HL-60/S4 treated with retinoic acid at 250 ng/mL for 4 days and 3 days (cell line): ENCODE data around the gene TYW1B.
"Not testable (repeated sequence)": the region's sequence is repeated elsewhere in the genome, so short reads cannot be mapped to it uniquely, and the experiment has no call there.

Experiments
- in situ Hi-C: fragments of 300-500 bp; cut with MboI; formaldehyde crosslinking; loops from 2 replicates; pipeline ENCODE4 v1.7.0; 2022; ENCODE audit warnings: low sequenced_read_pairs

The TYW1B gene

DNA sequence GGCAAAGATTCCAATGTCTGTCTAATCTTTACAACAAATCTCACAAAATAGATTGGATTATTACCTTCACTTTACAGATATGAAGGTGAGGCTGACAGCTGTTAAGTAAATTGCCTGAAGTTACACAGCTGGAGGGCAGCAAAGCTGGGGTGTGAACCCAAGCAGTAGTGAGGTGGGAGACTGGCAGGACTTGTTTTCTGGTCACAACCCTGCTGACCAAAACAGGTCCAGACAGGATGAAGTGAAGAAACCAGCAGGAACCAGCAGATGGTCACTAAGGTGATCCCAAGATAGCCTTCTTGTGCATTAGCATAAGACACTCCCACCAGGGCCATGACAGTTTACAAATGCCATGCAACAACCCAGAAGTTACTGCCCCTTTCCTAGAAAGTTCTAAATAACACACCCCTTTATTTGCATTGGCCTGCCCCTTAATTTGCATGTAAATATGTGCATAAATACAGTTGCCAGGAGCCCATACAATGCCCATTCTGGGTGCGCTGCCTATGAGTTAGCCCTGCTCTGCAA lies 195.2 kb downstream of the TYW1B start:
- in situ Hi-C loops = not testable (repeated sequence)

DNA sequence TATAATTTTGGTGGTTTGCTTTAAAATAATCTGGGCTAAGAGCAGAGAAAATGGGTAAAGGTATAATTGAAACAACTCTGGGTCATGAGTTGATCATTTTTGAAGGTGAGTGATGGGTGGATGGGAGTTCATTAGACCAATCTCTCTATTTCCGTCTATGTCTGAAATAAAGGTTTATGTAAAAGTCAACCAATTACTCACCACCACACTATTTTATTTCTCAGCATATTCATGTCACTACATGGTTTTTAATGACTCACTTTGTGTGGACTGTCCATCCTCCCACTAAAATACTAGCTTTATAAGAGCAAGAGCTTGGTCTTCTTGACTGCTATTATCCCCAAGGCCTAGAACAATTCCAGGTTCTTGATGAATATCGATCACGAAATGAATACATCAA lies 199.6 kb downstream of the TYW1B start:
- in situ Hi-C loops = not testable (repeated sequence)

DNA sequence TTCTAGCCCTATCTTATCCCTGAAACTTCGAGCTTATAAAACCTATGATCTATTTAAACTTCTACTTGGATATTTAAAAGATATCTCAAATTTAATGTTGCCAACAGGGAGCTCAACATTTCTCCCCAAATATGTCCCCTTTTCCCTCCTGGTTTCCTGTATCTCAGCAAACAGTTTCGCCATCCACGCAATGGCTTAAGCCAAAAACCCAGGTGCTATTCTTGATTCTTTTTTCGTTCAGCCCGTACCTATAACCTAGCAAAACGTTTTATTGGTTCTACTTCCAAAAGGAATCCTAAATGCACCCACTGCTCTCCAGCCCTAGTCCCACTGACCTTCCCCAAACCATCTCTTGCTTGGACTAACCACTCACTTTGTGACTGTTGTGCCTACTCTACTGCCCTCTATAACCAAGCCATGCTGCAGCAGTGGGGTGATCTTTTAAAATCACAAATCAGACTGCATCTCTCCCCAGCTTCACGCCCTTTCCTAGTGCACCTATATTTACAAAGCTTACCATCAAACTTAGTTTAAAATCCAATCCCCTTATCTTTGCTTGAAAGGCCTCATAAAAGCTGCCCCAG lies 201.5 kb downstream of the TYW1B start:
- in situ Hi-C loops = not testable (repeated sequence)

DNA sequence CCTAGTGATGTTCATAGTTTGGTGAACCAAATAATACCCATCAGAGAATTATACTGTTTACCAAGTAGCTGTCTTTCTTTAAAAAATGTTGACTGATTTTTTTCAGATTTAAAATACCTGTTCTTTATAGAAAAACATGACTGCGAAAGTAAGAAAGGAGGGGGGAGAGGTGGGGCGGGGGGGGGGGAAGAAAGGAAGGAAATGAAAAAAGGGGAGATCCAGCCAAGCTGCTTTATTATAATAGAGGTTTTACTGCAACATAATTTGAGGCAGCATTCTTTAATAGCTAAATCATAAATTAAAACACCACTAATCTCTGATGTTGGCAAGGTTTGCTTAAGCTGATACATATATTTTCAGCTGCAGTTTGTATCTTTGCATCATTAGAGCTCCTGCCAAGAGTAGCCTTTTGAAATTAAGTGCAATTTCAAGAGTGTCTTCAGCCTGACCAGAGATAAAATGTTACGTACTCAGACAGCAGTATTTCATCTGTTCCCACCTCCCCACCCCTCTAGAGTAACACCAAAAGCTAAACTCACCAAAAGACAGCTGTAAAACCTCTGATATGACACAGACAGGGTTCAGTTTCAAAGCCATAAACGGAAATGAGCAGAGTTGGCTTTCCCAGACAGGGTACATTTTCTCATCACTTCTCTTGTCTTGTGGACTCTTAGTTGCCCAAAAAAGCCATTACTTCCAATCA lies 202.1 kb downstream of the TYW1B start:
- in situ Hi-C loops = not testable (repeated sequence)

DNA sequence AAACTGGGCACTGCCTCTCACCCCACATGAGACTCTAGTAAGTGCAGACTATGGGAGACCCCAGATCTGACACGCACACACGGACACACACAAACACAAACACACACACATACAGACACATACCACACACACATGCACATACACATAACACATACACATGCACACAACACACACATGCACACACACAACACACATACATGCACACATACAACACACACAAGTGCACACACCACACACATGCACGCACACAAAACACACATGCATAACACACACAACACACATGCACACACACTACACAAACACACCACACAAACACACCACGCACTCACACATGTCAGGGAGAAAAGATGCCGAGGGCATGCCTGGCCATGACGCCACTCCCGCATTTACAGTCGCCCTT lies 205.5 kb downstream of the TYW1B start:
- in situ Hi-C loops = no loop called here

DNA sequence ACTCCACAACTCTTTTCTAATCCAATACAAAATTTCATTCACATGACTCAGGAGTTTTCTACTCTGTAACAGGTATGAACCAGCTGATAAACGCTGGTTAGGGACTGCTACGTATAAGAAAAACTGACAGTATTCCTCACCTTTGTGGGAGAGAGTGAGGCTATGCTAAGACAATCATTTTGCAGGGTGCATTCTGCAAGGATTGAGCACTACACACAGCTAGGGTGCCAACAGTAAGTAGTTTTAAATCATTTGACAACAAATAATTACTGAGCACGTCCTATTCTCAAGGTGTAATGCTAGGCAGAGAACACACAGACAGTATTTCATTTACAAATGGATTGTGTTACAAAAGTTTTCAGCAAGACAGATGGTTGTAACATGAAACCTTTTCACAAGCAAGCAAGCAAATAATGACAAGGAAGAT lies 206.2 kb downstream of the TYW1B start:
- in situ Hi-C loops = not testable (repeated sequence)

DNA sequence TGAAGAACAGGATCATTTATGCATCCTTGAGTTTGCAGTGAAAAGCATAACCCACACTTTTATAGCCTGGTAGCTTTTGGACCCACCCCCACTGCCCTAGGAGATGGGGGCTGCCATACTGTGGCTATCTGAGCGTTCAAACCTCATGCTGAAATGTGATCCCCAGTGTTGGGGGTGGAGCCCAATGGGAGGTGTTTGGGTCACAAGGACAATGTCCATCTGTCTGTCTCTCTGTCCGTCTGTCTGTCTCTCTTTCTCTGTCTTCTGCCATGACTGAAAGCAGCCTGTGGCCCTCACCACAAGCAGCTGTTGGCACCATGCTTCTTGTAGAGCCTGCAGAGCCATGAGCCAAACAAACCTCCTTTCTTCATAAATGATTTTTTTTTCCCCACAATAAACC lies 207.1 kb downstream of the TYW1B start:
- in situ Hi-C loops = not testable (repeated sequence)

DNA sequence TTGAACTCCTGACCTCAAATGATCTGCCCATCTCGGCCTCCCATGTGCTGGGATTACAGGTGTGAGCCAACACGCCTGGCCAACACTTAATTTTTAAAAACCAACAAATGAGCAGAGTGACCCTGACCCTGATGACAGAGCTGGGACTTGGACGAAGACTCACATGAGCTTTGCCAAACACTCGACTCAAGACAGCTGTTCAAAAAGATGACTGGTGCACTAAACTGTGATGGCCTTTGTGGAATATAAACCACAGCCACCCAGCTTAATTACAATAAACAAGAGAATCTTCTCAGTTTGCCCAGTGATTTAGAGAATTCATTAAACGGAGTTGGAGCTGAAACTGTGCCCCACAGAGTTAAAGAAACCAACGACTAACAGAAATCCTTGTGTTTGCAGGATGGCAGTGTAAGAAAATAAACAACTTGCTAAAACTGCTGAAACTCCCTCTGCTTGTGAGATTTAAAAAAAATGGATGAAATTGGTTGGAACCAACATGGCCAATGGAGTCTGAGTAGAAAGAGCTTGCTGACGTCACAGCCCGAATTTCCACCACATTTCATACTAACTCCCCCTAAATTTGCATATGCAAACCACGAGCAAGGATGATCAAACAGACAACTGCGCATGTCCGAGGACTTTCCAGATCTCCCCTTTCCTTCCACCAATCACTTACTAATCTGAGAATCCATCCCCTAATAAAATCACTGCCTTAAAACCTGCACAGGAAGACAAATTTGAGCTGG lies 209.4 kb downstream of the TYW1B start:
- in situ Hi-C loops = not testable (repeated sequence)

DNA sequence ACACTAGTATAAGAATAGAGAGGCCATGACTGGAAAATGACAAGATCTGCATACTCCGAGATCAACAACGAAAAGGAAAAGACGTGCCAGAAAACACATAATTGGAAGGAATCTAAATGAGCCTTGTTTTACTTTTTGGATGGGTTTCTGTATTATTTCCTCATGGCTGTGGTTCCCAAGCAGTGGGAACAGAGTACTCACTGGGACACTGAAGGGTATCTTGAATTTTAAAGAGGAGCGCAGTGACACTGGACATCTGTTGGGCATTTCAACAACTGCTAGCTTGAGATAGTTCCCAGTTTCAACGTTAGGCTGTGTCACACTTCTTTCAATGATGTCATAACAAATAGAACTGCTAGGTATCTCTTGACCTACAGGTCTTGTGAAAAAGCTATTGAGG lies 218.2 kb downstream of the TYW1B start:
- in situ Hi-C loops = not testable (repeated sequence)

DNA sequence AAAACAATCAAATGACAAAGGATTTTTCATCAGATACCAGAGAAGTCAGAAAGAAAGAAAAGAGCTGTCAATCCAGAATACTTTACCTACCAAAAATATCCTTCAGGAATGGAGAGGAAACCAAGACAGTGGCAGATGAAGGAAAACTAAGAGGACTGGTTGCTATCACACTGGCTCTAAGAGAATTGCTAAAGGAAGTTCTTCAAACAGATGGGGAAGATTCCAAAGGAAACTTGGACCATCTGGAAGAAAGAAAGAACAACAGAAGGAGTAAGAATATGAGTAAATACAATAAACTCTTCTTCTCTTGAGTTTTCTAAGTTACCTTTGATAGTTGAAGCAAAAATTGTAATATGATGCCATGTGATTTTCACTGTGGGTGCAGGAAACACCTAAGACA lies 220.0 kb downstream of the TYW1B start:
- in situ Hi-C loops = not testable (repeated sequence)

DNA sequence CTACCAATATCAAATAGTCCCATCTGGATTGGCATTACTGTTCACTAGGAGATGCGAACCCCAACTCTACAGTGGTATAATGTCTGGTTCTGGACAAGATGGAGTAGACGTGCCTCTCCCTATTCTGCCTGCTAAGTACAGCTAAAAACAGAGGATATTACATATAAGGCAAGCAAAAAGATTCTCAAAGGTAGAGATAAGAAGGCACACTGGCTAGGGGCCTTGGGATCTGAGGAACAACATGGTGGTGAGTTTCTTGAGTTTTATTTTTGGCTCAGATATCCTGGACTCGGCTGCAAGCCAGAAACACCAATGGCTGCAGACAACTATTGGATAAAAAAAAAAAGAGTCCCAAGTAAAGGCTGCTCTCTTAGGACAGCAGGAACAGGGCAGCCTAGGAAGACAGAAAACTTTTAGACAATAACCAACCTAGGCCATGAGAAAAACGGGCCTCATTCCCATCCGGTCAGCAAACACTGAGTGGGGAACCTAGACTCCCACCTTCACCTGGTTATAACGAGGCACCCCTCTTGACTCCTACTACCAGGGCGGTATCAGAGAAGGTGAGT lies 222.1 kb downstream of the TYW1B start:
- in situ Hi-C loops = not testable (repeated sequence)

DNA sequence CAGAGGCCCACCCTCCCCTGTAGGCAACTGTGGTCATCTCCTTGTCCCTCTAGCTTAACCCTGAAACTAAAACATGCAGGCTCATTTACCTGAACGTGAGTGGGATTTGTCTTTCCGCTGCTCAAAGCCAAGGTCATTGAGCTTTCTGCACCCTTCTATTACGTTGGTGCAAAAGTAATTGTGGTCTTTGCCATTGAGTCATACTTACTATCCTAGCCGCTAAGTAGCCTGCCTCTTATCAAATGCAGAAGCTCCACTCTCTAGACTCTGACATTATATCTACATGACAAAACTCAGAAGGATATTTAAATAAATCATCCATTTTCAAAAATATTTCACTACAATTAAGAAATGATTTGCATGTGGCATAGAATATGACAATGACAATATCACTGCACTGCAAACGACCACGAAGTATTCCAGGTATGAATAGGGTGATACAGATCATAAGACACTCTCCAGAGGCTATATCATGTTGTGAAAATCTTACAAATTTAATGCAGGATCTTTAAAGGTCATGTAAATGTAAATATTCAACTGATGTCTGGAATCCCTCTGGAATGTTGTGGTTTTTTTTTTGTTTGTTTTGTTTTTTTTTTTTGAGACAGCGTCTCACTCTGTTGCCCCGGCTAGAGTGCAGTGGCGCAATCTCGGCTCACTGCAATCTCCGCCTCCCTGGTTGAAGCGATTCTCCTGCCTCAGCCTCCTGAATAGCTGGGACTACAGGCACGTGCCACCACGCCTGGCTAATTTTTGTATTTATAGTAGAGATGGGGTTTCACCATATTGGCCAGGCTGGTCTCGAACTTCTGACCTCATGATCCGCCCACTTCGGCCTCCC lies 223.0 kb downstream of the TYW1B start:
- in situ Hi-C loops = not testable (repeated sequence)

DNA sequence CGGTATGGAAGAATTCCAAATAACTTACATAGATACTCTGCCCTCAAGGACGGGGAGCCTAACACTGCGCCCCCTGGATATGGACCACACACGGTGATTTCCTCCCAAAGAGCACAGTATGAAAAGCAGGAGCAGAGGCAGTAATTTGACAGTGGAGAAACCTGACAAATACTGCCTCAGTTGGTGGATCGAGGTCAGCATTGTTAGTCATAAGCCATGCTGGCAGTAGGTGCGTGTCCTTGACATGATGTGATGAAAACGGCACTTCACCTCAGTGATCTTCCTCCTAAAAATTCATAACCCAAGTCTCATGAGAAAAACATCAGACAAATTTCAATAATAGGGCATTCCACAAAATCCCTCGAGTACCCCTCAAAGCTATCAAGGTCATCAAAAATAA lies 224.5 kb downstream of the TYW1B start:
- in situ Hi-C loops = not testable (repeated sequence)

DNA sequence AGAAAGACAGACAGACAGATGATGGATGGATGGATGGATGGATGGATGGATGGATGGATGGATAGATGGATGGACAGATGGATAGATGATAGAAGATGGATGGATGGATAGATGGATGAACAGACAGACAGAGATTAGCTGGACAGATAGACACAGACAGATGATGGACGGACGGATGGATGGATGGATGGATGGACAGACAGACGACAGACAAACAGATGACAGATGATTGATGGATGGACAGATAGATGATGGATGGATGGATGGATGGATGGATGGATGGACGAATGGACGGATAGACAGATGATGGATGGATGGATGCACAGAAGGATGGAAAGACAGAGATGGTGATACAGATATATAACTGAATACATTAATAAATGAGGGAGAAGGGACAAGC lies 224.9 kb downstream of the TYW1B start:
- in situ Hi-C loops = no loop called here

DNA sequence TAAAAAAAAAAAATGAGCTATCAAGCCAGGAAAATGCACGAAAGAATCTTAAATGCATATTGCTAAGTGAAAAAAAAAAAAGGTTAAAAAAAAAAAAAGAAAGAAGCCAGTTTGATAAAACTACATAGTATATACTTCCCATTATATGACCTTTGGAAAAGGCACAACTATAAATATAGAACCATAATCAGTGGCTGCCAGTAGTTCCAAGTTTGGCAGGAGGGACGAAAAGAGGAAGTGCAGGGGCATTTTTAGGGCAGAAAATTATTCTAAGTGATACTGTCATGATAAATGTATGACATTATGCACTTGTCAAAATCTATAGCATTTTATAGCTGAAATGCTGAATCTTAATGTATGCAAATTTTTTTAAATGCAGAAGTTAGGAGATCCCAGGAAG lies 226.3 kb downstream of the TYW1B start:
- in situ Hi-C loops = not testable (repeated sequence)

DNA sequence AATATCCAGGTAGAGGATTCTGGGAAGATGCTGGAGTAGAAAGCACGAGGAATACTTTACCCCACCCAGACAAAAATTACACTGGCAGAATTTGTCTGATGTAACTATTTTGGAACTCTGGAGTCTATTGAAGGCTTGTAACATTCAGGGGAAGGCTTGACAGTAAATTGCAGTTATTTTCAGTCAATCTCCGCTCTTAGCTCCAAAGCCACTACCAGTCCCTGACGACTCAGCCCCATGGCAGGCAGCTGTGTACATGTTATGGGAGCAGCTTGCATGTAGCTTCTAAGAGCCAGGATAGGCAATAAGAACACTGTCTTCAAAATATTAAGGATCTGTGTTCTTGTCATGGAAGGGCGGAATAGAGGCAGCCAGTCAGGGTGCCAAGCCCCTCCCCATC lies 238.0 kb downstream of the TYW1B start:
- in situ Hi-C loops = not testable (repeated sequence)

DNA sequence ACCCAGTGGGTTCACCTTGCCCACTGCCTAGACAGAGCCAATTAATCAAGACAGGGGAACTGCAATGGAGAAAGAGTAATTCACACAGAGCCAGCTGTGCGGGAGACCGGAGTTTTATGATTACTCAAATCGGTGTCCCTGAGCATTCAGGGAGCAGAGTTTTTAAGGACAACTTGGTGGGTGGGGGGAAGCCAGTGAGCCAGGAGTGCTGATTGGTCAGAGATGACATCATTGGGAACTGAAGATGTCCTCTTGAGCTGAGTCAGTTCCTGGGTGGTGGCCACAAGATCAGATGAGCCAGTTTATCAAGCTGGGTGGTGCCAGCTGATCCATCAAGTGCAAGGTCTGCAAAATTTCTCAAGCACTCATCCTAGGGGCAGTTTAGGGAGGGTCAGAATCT lies 240.7 kb downstream of the TYW1B start:
- in situ Hi-C loops = not testable (repeated sequence)

DNA sequence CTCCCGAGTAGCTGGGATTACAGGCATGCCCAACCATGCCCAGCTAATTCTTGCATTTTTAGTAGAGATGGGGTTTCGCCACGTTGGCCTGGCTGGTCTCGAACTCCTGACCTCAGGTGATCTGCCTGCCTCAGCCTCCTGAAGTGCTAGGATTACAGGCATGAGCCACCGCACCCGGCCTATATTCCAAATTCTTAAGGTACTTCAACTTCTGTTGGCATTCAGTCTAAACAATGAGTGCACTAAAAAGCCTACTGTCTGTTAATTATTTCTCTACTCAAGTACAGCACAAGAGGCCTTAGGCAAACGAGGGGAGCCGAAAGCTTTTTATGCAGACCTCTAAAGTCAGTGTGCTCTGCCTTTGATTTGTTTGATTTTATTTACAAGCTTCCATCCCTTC lies 243.4 kb downstream of the TYW1B start:
- in situ Hi-C loops = not testable (repeated sequence)

DNA sequence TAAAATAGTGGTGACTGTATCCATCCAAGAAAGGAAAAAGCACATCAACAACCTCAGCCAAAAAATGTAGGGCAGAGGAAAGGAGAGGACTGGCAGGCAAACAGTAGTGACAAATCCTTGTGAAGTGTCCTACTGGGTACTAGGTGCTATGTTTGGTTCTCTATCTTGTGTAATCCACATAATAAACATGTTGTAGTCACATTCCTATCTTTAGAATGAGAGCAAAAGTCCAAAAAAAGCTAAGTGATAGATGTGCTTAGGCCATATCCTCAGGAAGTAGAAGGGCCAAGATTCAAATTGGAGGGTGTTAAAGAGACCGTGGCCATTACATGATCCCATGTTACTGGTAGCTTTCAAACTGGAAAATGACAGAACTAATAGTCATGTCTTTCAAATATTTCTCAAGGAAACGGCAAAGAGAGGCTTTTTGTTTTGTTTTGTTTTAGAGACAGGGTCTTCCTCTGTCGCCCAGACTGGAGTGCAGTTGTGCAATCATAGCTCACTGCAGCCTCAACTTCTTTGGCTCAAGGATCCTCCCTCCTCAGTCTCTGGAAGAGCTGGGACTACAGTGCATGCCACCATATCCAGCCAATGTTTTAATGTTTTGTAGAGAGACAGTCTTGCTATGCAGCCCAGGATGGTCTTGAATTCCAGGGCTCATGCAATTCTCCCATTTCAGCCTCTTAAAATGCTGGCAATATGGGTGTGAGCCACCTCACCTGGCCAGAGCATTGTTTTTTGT lies 244.2 kb downstream of the TYW1B start:
- in situ Hi-C loops = not testable (repeated sequence)
